GOT3 (cell line): Measurements from ENCODE around the gene ZNRF1.

Experiments used
- DNase-seq: peaks from one replicate; lab custom pipeline; 2025; ENCODE audit warnings: mixed read lengths; lab: John Stamatoyannopoulos, UW

ZNRF1 gene

GRCh38 chr16:75099075-75099667 lies 100.3 kb downstream of the ZNRF1 start:
- no peak for DNase-seq

DNA sequence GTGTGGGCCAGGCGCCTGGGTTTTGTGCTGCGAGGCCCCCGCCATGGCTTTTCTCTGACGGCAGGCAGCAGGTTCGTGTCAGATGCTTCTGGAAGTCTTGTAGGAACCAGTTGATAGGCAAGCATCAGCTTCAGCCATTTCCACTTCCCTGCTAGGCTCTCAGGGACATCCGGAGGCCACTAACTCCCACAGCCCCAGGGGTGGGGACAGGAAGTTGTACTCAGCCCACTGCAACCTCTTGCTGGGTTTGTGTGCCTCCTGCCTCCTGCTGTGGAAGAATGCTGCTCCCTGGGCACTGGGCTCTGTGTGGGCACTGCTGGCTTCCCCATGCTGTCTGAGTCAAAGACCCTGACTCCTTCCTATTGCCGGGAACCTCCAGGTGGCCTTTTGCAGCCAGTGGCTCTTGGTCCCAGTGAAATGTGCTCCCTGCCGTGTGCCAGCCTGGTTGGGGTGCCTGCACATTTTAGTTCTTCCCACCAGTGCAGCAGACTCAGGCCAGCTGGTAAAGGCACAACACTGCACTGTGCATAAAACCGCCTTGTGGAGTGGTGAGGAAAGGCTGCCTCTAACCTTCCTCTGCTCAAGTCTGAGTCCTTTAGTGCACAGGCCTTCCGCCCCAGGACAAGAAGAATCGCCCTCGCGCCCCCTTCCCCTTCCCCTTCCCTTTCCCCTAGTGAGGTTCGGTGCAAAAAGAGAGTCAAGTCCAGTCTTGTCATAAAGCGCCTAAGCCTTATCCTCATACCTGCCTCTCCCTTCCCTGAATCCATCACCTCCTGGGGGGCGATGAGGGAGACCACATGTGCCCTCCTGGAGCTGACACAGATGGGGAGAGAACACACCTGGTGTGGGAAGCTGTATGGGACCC lies 101.1 kb downstream of the ZNRF1 start:
- no peak for DNase-seq

- no peak for DNase-seq
Measured at GRCh38 chr16:75100603-75100990, 101.8 kb downstream of the ZNRF1 start.

DNA sequence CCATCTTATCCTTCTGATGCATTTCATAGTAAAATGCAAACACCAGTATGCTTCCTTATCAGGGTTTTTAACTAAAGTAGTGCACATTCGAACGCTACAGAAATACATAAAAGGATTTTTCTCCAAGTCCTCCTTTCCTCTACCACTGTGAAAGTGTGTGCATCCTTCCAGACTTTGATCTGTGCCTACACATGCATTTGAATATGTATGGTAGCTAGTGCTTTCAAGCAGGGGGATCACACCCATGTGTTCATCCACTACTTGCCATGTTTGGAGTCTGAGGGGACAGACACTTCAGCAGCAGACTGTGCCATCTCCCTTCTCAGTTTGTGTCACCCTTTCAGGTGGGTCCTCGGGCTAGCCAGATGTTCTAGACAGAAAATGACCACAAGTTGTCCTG lies 102.8 kb downstream of the ZNRF1 start:
- no peak for DNase-seq

- DNase-seq = no peak
Measured at GRCh38 chr16:75102595-75102994, 103.8 kb downstream of the ZNRF1 start.

GRCh38 chr16:75103994-75104393 lies 105.2 kb downstream of the ZNRF1 start:
- no peak for DNase-seq

GRCh38 chr16:75104836-75105235 lies 106.0 kb downstream of the ZNRF1 start:
- no peak for DNase-seq

DNA sequence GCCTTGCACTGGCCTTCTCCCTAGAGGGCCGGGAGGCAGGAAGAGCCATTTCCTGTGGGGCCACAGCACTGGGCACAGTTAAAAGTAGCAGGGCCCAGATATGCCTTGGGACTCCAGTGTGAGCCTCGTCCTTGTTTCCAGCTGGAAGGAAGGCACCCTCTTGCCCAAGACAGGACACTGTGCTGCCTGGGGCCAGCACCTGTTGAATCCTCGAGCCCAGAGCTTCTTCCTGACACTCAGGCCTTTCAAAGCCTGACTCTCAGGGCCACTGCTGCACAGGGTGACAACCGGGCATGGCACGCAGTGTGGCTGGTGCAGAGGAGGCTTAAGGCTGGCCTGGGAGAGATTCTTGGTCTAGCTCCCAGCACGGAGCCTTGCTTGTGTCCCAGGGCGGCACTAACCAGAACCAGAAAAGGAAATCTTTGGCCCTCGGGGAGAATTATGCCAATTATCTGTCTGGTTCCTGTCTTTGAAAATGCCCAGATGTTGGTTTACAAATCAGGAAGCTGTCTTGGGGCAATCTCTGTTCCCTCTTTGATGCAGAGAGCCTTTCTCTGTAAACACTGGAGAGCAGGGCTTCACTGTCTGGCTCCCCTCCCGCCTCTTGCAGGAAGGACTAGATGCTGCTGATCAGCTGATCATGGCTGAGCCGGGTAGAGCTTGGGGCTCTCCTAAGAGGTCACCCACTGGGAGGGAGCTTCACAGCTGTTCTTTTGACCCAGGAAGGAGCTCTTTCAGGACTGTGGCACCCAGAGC lies 106.7 kb downstream of the ZNRF1 start:
- DNase-seq = no peak

DNA sequence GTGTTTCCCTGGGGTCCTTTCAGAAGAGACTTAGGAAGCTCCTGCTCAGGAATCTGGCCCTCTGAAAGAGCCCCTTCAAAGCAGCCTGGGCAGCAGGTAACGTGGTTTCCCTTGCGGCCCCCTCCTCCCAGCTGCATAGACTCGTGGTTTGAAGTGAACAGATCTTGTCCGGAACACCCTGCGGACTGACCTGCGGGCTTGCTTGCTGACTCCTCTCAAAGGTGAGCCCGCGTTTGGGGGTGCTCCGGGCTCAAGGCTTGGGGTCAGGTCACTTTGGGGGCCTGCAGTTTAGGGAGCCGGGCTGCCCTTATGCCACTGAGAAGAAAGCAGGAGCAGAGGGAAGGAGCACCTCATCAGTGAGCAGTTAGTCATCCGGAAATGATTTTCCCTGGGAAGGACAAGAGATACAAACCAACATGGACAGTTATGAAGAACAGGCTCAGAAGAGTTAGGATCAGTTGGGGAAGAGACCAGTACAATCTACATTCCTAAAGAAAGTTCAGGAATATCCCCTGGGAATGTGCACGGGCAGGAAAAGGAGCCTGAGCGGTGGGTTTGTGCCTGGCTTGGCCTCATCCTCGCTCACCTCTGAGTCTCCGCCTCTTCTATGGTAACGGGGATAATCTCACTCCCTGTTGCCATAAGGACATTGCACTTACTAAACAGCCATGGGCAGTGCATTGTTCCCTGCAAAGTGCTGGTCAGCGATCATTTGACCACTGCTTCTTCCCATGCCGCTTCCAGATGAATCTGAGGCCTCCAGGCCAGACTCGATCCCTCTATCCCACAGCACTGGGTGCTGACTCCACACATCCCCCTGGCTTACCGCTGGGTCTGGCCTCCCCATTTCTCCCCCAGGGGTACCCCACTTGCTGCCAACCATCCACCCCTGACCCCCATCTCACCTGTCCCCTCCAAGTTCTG lies 107.8 kb downstream of the ZNRF1 start:
- DNase-seq = no peak

GRCh38 chr16:75107505-75107904 lies 108.7 kb downstream of the ZNRF1 start:
- DNase-seq = no peak

GRCh38 chr16:75108792-75109731 lies 110.2 kb downstream of the ZNRF1 start:
- peak; percentile 58 for DNase-seq

DNA sequence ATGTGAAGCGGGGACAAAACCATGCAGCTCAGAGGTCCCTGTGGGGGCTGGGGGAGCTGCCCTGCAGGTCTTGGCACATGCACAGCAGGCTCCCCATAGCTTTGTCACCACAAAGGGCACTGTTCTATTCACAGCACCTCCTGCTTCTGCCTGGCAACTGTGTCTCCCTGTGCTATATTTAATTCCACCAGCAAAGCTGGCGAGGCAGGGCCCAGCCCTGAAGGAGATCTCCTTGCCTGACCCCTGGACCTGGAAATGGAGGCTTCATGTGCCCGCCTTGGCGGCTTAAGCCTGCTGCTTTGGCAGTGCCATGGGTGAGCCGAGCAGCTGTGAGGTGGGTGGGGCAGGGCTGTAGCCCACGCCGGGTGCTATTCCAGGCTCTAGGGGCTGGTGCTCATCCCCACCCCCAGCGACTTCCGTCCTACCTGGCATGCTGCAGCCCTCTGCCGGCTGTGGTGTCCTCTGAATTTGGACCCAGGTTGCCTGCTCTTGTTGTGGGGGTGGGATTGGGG lies 111.0 kb downstream of the ZNRF1 start:
- DNase-seq = no peak

GRCh38 chr16:75110637-75111513 lies 112.1 kb downstream of the ZNRF1 start:
- DNase-seq = peak; percentile 64

DNA sequence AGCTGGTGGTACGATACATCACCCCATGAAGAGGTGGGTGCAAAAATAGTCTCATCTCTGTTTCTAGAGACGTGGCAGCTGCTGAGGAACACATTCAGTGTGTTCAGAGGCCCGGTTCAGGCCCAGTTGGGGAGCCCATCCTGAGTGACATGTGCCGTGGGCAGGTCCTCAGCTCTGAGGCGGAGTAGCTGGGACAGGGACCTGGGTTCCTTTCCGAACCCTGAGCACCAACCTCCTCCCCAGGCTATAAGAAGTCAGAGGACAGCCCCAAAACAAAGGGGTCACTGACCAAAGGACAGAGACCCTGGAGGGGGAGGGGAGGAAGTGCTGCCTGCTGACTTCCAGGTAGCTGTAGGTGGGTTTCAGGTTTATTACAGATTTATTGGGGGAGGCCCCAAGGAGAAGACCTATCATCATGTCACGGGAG lies 112.7 kb downstream of the ZNRF1 start:
- DNase-seq = no peak

DNA sequence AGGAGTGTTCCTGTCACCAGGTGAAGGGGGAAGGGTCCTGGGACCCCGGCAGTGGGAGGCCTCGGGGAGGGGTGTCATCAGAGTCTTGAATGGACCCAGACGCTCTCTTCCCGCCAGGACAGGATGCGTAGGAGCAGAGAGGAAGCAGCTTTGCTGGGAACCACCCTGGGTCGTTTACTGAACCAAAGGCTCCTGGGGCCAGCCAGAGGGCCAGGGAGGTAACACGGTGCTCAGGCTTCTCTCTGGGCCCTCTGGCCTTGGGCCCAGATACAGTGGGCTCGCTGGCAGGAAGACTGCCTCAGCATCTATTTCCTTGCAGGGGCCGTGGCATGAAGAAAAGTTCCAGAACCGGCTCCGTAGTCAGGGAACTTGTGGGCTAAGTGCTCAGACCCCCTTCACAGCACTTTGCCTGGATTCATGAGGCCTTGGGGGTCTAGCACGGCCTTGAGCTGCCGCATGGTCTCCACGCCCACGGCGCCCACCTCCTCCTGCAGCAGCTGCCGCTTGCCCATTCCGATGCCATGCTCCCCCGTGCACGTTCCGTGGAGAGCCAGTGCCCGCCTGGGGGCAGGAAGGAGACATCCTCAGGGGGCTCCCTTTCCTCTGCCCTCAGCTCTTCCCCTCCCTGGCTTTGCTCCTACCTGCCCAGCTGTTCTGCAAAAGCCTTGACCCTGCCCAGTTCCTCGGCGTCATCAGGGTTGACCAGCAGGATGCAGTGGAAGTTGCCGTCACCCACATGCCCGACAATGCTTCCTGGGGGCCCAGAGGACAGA lies 113.3 kb downstream of the ZNRF1 start:
- DNase-seq = no peak

- no peak for DNase-seq
Measured at GRCh38 chr16:75112734-75113491, 114.1 kb downstream of the ZNRF1 start.

GRCh38 chr16:75113541-75114121 lies 114.8 kb downstream of the ZNRF1 start:
- no peak for DNase-seq
